ENCODE measurements around the gene FTO. TPM values are rescaled to one million over a fixed set of nuclear protein-coding genes. Genes with fewer than 3 reads are reported as not detected.

The FTO gene
- total and polyA plus RNA-seq, 2 of the 13 experiments (the other 11 are each of a cell fraction or from before 2014, with no cell fraction given), result 41.6 to 55.8 TPM

- no peak for FAIRE-seq
- BruUV-seq (replicated peaks), result no TSS peak
- TF ChIP-seq SMYD3 (CRISPR knock-in tag; IDR thresholded peaks at IDR 0.05), result no peak
Observed at GRCh38 chr16:54150861-54151260, 446.9 kb downstream of the FTO start.

DNA sequence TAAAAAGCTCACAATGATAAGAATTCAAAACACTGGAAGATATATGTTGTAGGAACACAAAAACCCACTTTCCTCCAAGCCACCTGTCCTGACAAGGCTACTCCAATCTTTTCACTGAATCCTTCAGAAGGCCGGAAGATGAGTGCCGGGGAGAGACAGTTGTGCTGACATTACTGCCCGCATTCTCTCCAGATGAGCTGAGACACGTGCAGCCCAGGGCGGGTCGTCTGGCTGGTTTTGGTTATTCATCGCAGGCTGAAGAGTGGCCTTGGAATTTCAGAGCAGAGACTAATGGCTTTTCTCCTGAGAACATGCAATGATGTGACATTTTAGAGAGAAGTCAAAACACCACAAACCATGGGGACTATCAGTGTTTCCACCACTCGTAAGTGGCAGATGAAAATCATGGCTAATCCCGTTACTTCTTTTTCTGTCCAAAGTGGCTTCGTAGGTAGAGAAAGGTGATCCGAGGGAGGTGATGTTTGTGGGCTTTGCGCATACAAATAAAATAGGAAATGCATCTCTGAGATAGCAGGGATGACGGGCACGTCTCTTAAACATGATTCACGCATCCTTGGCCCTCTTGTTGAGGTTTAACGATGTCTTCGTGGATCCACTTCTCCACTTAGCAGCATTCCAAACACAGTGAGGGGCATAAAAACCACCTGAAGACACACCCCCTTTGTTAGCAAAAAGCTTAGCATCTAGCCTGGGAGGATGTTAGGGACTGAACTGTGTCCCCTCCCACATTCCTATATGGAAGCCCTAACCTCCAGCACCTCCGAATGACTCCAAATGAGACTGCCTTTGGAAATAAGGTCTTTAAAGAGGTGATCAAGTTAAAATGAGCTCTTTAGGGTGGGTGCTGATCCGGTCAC lies 448.6 kb downstream of the FTO start:
- DNase-seq (ENCODE audit: low spot score) (no peak), FAIRE-seq (no peak), ATAC-seq (no peak)
- no peak overlapping the region for H3K27ac ChIP-seq (ENCODE audit: extremely low read length, insufficient read depth, low read length)
- no peaks in the 10 kb centered on the region for H4K20me1 ChIP-seq (ENCODE audit: insufficient read depth, low read length)
- H3K9ac ChIP-seq (ENCODE audit: insufficient read depth, low read depth, low read length), result no peak overlapping the region
- CTCF ChIA-PET (ENCODE audit: low intra/inter-chr PET ratio, low total read pairs), result no interaction called here
- no TSS peak for BruUV-seq (replicated peaks)
- in situ Hi-C loops (cut with HindIII; ENCODE audit: extremely low pct_ligation_motif_present, low pct_unique_long_range_greater_than_20kb), result no loop called here
- 96% methylated on average over 19 of the region's 19 CpGs for WGBS (ENCODE audit: low lambda C conversion rate)
- H3K27me3 ChIP-seq (ENCODE audit: control insufficient read depth in 1 of 2, insufficient read depth in 2 of 2, low read length in 2 of 2), result no peaks in the 10 kb centered on the region
- H3K4me3 ChIP-seq (replicated peaks in 1 of 3; ENCODE audit: insufficient read depth in 1 of 3, low read depth in 2 of 3, low read length in 3 of 3), result no peak overlapping the region
- no peak overlapping the region for H3K4me2 ChIP-seq (ENCODE audit: low read depth, low read length)
- intact Hi-C loops (cut with micrococcal nuclease; ENCODE audit: unreplicated experiment), result no loop called here
- H3K79me2 ChIP-seq (ENCODE audit: insufficient read depth, low read length), result no peaks in the 10 kb centered on the region
- peaks cover 29% of the 10 kb centered on the region for H3K4me1 ChIP-seq (ENCODE audit: insufficient read depth, low read length)
- H2AFZ ChIP-seq (ENCODE audit: low read length), result no peak overlapping the region
- POLR2A ChIA-PET, result no interaction called here
- H3K9me3 ChIP-seq (ENCODE audit: low read length), result no peaks in the 10 kb centered on the region
- no peaks in the 10 kb centered on the region for H3K36me3 ChIP-seq (replicated peaks in 1 of 2; ENCODE audit: control insufficient read depth in 1 of 2, insufficient read depth in 2 of 2, low read length in 2 of 2)
- TF ChIP-seq ATRX (CRISPR knock-in tag; IDR thresholded peaks at IDR 0.05; ENCODE audit: borderline replicate concordance) (no peak), ZNF44 (CRISPR knock-in tag; IDR thresholded peaks at IDR 0.05) (no peak), ZNF788 (CRISPR knock-in tag; IDR thresholded peaks at IDR 0.05; ENCODE audit: borderline replicate concordance) (no peak), PRDM10 (CRISPR knock-in tag; IDR thresholded peaks at IDR 0.05; ENCODE audit: low read depth) (no peak), SP2 (CRISPR knock-in tag; IDR thresholded peaks at IDR 0.05) (no peak), ERF (CRISPR knock-in tag; IDR thresholded peaks at IDR 0.05) (no peak), ZNF260 (CRISPR knock-in tag; IDR thresholded peaks at IDR 0.05; ENCODE audit: borderline replicate concordance, low read depth) (no peak), ZNF781 (CRISPR knock-in tag; IDR thresholded peaks at IDR 0.05; ENCODE audit: borderline replicate concordance, not compliant biosample characterization) (no peak), JARID2 (CRISPR knock-in tag; IDR thresholded peaks at IDR 0.05; ENCODE audit: insufficient replicate concordance) (no peak)
- TF ChIP-seq, protein P1, sequence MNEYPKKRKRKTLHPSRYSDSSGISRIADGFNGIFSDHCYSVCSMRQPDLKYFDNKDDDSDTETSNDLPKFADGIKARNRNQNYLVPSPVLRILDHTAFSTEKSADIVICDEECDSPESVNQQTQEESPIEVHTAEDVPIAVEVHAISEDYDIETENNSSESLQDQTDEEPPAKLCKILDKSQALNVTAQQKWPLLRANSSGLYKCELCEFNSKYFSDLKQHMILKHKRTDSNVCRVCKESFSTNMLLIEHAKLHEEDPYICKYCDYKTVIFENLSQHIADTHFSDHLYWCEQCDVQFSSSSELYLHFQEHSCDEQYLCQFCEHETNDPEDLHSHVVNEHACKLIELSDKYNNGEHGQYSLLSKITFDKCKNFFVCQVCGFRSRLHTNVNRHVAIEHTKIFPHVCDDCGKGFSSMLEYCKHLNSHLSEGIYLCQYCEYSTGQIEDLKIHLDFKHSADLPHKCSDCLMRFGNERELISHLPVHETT (CRISPR knock-in tag; conservative IDR thresholded peaks at IDR 0.05), result no peak
- TF ChIP-seq, protein P2, sequence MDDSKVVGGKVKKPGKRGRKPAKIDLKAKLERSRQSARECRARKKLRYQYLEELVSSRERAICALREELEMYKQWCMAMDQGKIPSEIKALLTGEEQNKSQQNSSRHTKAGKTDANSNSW (CRISPR knock-in tag; IDR thresholded peaks at IDR 0.05; ENCODE audit: borderline replicate concordance), result no peak

More at GRCh38 chr16:54150861-54151260, 446.9 kb downstream of the FTO start:
- Histone ChIP-seq H3K79me2 (ENCODE audit: insufficient read depth, low read length) (no peaks in the 10 kb centered on the region), H4K20me1 (ENCODE audit: insufficient read depth, low read length) (no peaks in the 10 kb centered on the region), H3K4me1 (ENCODE audit: insufficient read depth, low read length) (peaks cover 21% of the 10 kb centered on the region), H3K4me2 (ENCODE audit: low read depth, low read length) (no peak overlapping the region), H3K4me3 (replicated peaks in 1 of 3; ENCODE audit: insufficient read depth in 1 of 3, low read depth in 2 of 3, low read length in 3 of 3) (no peak overlapping the region), H3K9ac (ENCODE audit: insufficient read depth, low read depth, low read length) (no peak overlapping the region), H3K27me3 (ENCODE audit: control insufficient read depth in 1 of 2, insufficient read depth in 2 of 2, low read length in 2 of 2) (no peaks in the 10 kb centered on the region), H3K36me3 (replicated peaks in 1 of 2; ENCODE audit: control insufficient read depth in 1 of 2, insufficient read depth in 2 of 2, low read length in 2 of 2) (no peaks in the 10 kb centered on the region), H3K27ac (ENCODE audit: extremely low read length, insufficient read depth, low read length) (no peak overlapping the region), H3K9me3 (ENCODE audit: low read length) (no peaks in the 10 kb centered on the region), H2AFZ (ENCODE audit: low read length) (no peak overlapping the region)
- WGBS (ENCODE audit: low lambda C conversion rate), result 78% methylated on average over 12 of the region's 12 CpGs
- ChIA-PET CTCF (ENCODE audit: low intra/inter-chr PET ratio, low total read pairs) (no interaction called here), POLR2A (interaction anchor here (0.8 kb wide), 1 partner anchor 26 kb away, joined by 3 read pairs; no protein-coding TSS in a partner anchor)
- ATAC-seq, result no peak
- in situ Hi-C loops (cut with HindIII; ENCODE audit: extremely low pct_ligation_motif_present, low pct_unique_long_range_greater_than_20kb), result no loop called here
- no peak for DNase-seq (ENCODE audit: low spot score)
- intact Hi-C loops (cut with micrococcal nuclease; ENCODE audit: unreplicated experiment), result no loop called here
